ENCODE measurements around the gene RBM3.

The RBM3 gene

GRCh38 chrX:48531358-48531959, 42.8 kb upstream of the RBM3 start:
- no peaks in the 10 kb centered on the region for H3K9me3 ChIP-seq (ENCODE audit: low read length)
- no peak overlapping the region for H3K27ac ChIP-seq (ENCODE audit: low read depth, low read length, poor library complexity, severe bottlenecking)
- no peaks in the 10 kb centered on the region for H3K27me3 ChIP-seq (ENCODE audit: insufficient read depth, low read length)
- H3K79me2 ChIP-seq (ENCODE audit: insufficient read depth, low read length): no peaks in the 10 kb centered on the region
- H3K4me2 ChIP-seq (ENCODE audit: low read length): no peak overlapping the region
- H3K4me1 ChIP-seq (ENCODE audit: insufficient read depth, low read length, severe bottlenecking): no peaks in the 10 kb centered on the region
- H3K36me3 ChIP-seq (ENCODE audit: insufficient read depth, low read length): peaks cover 24% of the 10 kb centered on the region
- H4K20me1 ChIP-seq (ENCODE audit: insufficient read depth, low read length): no peaks in the 10 kb centered on the region
- H3K4me3 ChIP-seq (ENCODE audit: low read depth, low read length, poor library complexity, severe bottlenecking): no peak overlapping the region
- no peak overlapping the region for H3K9ac ChIP-seq (ENCODE audit: low read length)
- no peak overlapping the region for H2AFZ ChIP-seq (ENCODE audit: low read length)
- no peaks in the 10 kb centered on the region for H3F3A ChIP-seq (ENCODE audit: insufficient read depth, low read length)
- TF ChIP-seq CTCF (IDR thresholded peaks at IDR 0.05; ENCODE audit: low read length) (no peak), EZH2 (IDR thresholded peaks at IDR 0.05; ENCODE audit: borderline replicate concordance, low read length) (no peak)
- H3K9me2 ChIP-seq (ENCODE audit: low read depth, low read length): no peaks in the 10 kb centered on the region

- H2AFZ ChIP-seq (ENCODE audit: low read length): no peak overlapping the region
- no peak overlapping the region for H3K27ac ChIP-seq (ENCODE audit: low read depth, low read length, poor library complexity, severe bottlenecking)
- TF ChIP-seq CTCF (IDR thresholded peaks at IDR 0.05; ENCODE audit: low read length) (no peak), EZH2 (IDR thresholded peaks at IDR 0.05; ENCODE audit: borderline replicate concordance, low read length) (no peak)
- no peak overlapping the region for H3K4me2 ChIP-seq (ENCODE audit: low read length)
- H3K36me3 ChIP-seq (ENCODE audit: insufficient read depth, low read length): peaks cover 17% of the 10 kb centered on the region
- no peaks in the 10 kb centered on the region for H3K9me3 ChIP-seq (ENCODE audit: low read length)
- H3K4me3 ChIP-seq (ENCODE audit: low read depth, low read length, poor library complexity, severe bottlenecking): no peak overlapping the region
- H3K4me1 ChIP-seq (ENCODE audit: insufficient read depth, low read length, severe bottlenecking): no peaks in the 10 kb centered on the region
- H3K9me2 ChIP-seq (ENCODE audit: low read depth, low read length): no peaks in the 10 kb centered on the region
- H3K79me2 ChIP-seq (ENCODE audit: insufficient read depth, low read length): no peaks in the 10 kb centered on the region
- no peak overlapping the region for H3K9ac ChIP-seq (ENCODE audit: low read length)
- no peaks in the 10 kb centered on the region for H3F3A ChIP-seq (ENCODE audit: insufficient read depth, low read length)
- no peaks in the 10 kb centered on the region for H4K20me1 ChIP-seq (ENCODE audit: insufficient read depth, low read length)
- no peaks in the 10 kb centered on the region for H3K27me3 ChIP-seq (ENCODE audit: insufficient read depth, low read length)
Measured at GRCh38 chrX:48532161-48532560, 42.1 kb upstream of the RBM3 start.

GRCh38 chrX:48533165-48533564, 41.1 kb upstream of the RBM3 start:
- no peak for TF ChIP-seq EZH2 (IDR thresholded peaks at IDR 0.05; ENCODE audit: borderline replicate concordance, low read length)
- TF ChIP-seq CTCF (IDR thresholded peaks at IDR 0.05; ENCODE audit: low read length): no peak
- no peak overlapping the region for H3K27ac ChIP-seq (ENCODE audit: low read depth, low read length, poor library complexity, severe bottlenecking)
- H4K20me1 ChIP-seq (ENCODE audit: insufficient read depth, low read length): no peaks in the 10 kb centered on the region
- no peaks in the 10 kb centered on the region for H3K79me2 ChIP-seq (ENCODE audit: insufficient read depth, low read length)
- no peaks in the 10 kb centered on the region for H3K9me3 ChIP-seq (ENCODE audit: low read length)
- no peaks in the 10 kb centered on the region for H3K9me2 ChIP-seq (ENCODE audit: low read depth, low read length)
- no peak overlapping the region for H2AFZ ChIP-seq (ENCODE audit: low read length)
- no peak overlapping the region for H3K9ac ChIP-seq (ENCODE audit: low read length)
- H3K4me2 ChIP-seq (ENCODE audit: low read length): no peak overlapping the region
- no peaks in the 10 kb centered on the region for H3F3A ChIP-seq (ENCODE audit: insufficient read depth, low read length)
- peaks cover 7% of the 10 kb centered on the region for H3K36me3 ChIP-seq (ENCODE audit: insufficient read depth, low read length)
- H3K4me3 ChIP-seq (ENCODE audit: low read depth, low read length, poor library complexity, severe bottlenecking): no peak overlapping the region
- H3K27me3 ChIP-seq (ENCODE audit: insufficient read depth, low read length): no peaks in the 10 kb centered on the region
- no peaks in the 10 kb centered on the region for H3K4me1 ChIP-seq (ENCODE audit: insufficient read depth, low read length, severe bottlenecking)

Measured in OCI-LY1 (cell line).